HG02623 (cell line): ENCODE data around the gene EFNA5.

Source experiments
- ATAC-seq: cut with Tn5 transposase; IDR thresholded peaks from one replicate; pipeline ENCODE4 v1.9.1; 2021; ENCODE audit warnings: moderate library complexity; ENCODE audit not compliant: unreplicated experiment

EFNA5 gene

GRCh38 chr5:107523029-107523680 lies 147.6 kb downstream of the EFNA5 start:
- ATAC-seq, result no peak

GRCh38 chr5:107522456-107522855 lies 148.3 kb downstream of the EFNA5 start:
- ATAC-seq, result no peak

GRCh38 chr5:107519900-107520354 lies 150.8 kb downstream of the EFNA5 start:
- ATAC-seq, result no peak

- ATAC-seq, result no peak
Observed at GRCh38 chr5:107518616-107519015, 152.1 kb downstream of the EFNA5 start.

- no peak for ATAC-seq
Observed at GRCh38 chr5:107518190-107518589, 152.5 kb downstream of the EFNA5 start.

- no peak for ATAC-seq
Observed at GRCh38 chr5:107517185-107518033, 153.3 kb downstream of the EFNA5 start.

GRCh38 chr5:107516452-107517184 lies 154.1 kb downstream of the EFNA5 start:
- no peak for ATAC-seq

GRCh38 chr5:107515521-107516080 lies 155.1 kb downstream of the EFNA5 start:
- no peak for ATAC-seq

- no peak for ATAC-seq
Observed at GRCh38 chr5:107514305-107514704, 156.4 kb downstream of the EFNA5 start.

GRCh38 chr5:107513337-107514085 lies 157.2 kb downstream of the EFNA5 start:
- ATAC-seq, result peak; percentile 48

GRCh38 chr5:107512029-107512428 lies 158.7 kb downstream of the EFNA5 start:
- ATAC-seq, result no peak

GRCh38 chr5:107510125-107510524 lies 160.6 kb downstream of the EFNA5 start:
- no peak for ATAC-seq

GRCh38 chr5:107508097-107508496 lies 162.6 kb downstream of the EFNA5 start:
- no peak for ATAC-seq

GRCh38 chr5:107505763-107506534 lies 164.8 kb downstream of the EFNA5 start:
- no peak for ATAC-seq

- no peak for ATAC-seq
Observed at GRCh38 chr5:107504424-107504823, 166.3 kb downstream of the EFNA5 start.

GRCh38 chr5:107502676-107503060 lies 168.1 kb downstream of the EFNA5 start:
- ATAC-seq, result no peak

GRCh38 chr5:107501965-107502675 lies 168.6 kb downstream of the EFNA5 start:
- no peak for ATAC-seq

GRCh38 chr5:107500840-107501239 lies 169.9 kb downstream of the EFNA5 start:
- ATAC-seq, result no peak

GRCh38 chr5:107500347-107500746 lies 170.4 kb downstream of the EFNA5 start:
- no peak for ATAC-seq
